ENCODE data around the gene SIGLEC8.
"Not testable (repeated sequence)": the region's sequence is repeated elsewhere in the genome, so short reads cannot be mapped to it uniquely, and the experiment has no call there.

Gene SIGLEC8

GRCh38 chr19:51447510-51447909 lies 10.7 kb downstream of the SIGLEC8 start:
- DNase-seq (ENCODE audit: low read depth) = not testable (repeated sequence)

- DNase-seq (ENCODE audit: low read depth) = peak; percentile 83
Observed at GRCh38 chr19:51441410-51442390, 16.6 kb downstream of the SIGLEC8 start.

- no peak for DNase-seq (ENCODE audit: low read depth)
Observed at GRCh38 chr19:51440846-51441409, 17.3 kb downstream of the SIGLEC8 start.

GRCh38 chr19:51440052-51440451 lies 18.2 kb downstream of the SIGLEC8 start:
- no peak for DNase-seq (ENCODE audit: low read depth)

- DNase-seq (ENCODE audit: low read depth) = no peak
Observed at GRCh38 chr19:51439021-51439465, 19.2 kb downstream of the SIGLEC8 start.

- no peak for DNase-seq (ENCODE audit: low read depth)
Observed at GRCh38 chr19:51434456-51434855, 23.8 kb downstream of the SIGLEC8 start.

GRCh38 chr19:51433043-51433442 lies 25.2 kb downstream of the SIGLEC8 start:
- DNase-seq (ENCODE audit: low read depth) = no peak

GRCh38 chr19:51431124-51431523 lies 27.1 kb downstream of the SIGLEC8 start:
- no peak for DNase-seq (ENCODE audit: low read depth)

- DNase-seq (ENCODE audit: low read depth) = no peak
Observed at GRCh38 chr19:51430221-51430620, 28.0 kb downstream of the SIGLEC8 start.

- no peak for DNase-seq (ENCODE audit: low read depth)
Observed at GRCh38 chr19:51427201-51427600, 31.1 kb downstream of the SIGLEC8 start.

- DNase-seq (ENCODE audit: low read depth) = peak; percentile 75
Observed at GRCh38 chr19:51422053-51422448, 36.2 kb downstream of the SIGLEC8 start.

GRCh38 chr19:51421229-51422052 lies 36.8 kb downstream of the SIGLEC8 start:
- no peak for DNase-seq (ENCODE audit: low read depth)

- not testable (repeated sequence) for DNase-seq (ENCODE audit: low read depth)
Observed at GRCh38 chr19:51420511-51420910, 37.7 kb downstream of the SIGLEC8 start.

GRCh38 chr19:51418707-51419106 lies 39.5 kb downstream of the SIGLEC8 start:
- no peak for DNase-seq (ENCODE audit: low read depth)

- DNase-seq (ENCODE audit: low read depth) = no peak
Observed at GRCh38 chr19:51417810-51418157, 40.5 kb downstream of the SIGLEC8 start.

- no peak for DNase-seq (ENCODE audit: low read depth)
Observed at GRCh38 chr19:51417107-51417809, 41.0 kb downstream of the SIGLEC8 start, which contains the start of gene SIGLEC10. Gene SIGLEC10 (minus strand): TSS chr19:51417642. CDS start chr19:51417581, 61 bp downstream.

GRCh38 chr19:51416422-51416821 lies 41.8 kb downstream of the SIGLEC8 start:
- not testable (repeated sequence) for DNase-seq (ENCODE audit: low read depth)

GRCh38 chr19:51415187-51415586 lies 43.1 kb downstream of the SIGLEC8 start:
- DNase-seq (ENCODE audit: low read depth) = no peak

- DNase-seq (ENCODE audit: low read depth) = no peak
Observed at GRCh38 chr19:51410950-51411748, 47.1 kb downstream of the SIGLEC8 start.

GRCh38 chr19:51407511-51408131 lies 50.6 kb downstream of the SIGLEC8 start:
- DNase-seq (ENCODE audit: low read depth) = no peak

Data from stimulated activated CD8-positive, alpha-beta memory T cell treated with anti-CD3 and anti-CD28 coated beads, Interleukin-12 subunit alpha, Interleukin-12 subunit beta, amount 100 ng/mL, for 1 hour (primary cell).